Prostate gland (tissue), 2 donors: ENCODE measurements around the gene COL23A1. TPM values are rescaled to one million over a fixed set of nuclear protein-coding genes. Genes with fewer than 3 reads are reported as not detected.

ENCODE experiments used
- DNase-seq: peaks from one replicate; pipeline ENCODE4 v3.0.0-alpha.2; 2019; ENCODE audit warnings: low spot score
- H3K27ac ChIP-seq, 2 donors: fragments of 200-600 bp; sonication (generic); 2 replicates each; pipeline ENCODE4 v1.5.1; 2017 to 2019
- H3K27me3 ChIP-seq: fragments of 200-600 bp; sonication (generic); replicated peaks from 2 replicates; pipeline ENCODE4 v1.5.1; 2019; ENCODE audit not compliant: insufficient read depth
- H3K36me3 ChIP-seq, 2 donors: fragments of 200-600 bp; sonication (generic); 1 replicate in 1 of 2; 2 replicates in 1 of 2; pipeline versions ENCODE4 v1.5.1 to v1.8.1; 2017 to 2019
- H3K4me1 ChIP-seq: fragments of 200-600 bp; sonication (generic); replicated peaks from 2 replicates; pipeline ENCODE4 v1.5.1; 2019
- H3K4me3 ChIP-seq, 2 donors: fragments of 200-600 bp; sonication (generic); 2 replicates each; pipeline ENCODE4 v1.5.1; 2017 to 2019
- H3K9me3 ChIP-seq: fragments of 200-600 bp; sonication (generic); 2 replicates; pipeline ENCODE4 v1.5.1; 2017
- CTCF ChIP-seq, 4 experiments: fragments of 200-600 bp in 2 of 4; fragments of 450-650 bp in 2 of 4; sonication (generic) in 2 of 4; IDR thresholded peaks; 1 replicate in 3 of 4; 2 replicates in 1 of 4; pipeline ENCODE4 v1.5.1; 2016 to 2019; ENCODE audit warnings: antibody characterized with exemption in 4 of 4, mild to moderate bottlenecking in 2 of 4, moderate library complexity in 2 of 4
- POLR2A ChIP-seq: fragments of 450-650 bp; IDR thresholded peaks from one replicate; pipeline ENCODE4 v1.6.1; 2016; ENCODE audit warnings: antibody characterized with exemption, mild to moderate bottlenecking
- POLR2AphosphoS5 ChIP-seq: sonication (generic); formaldehyde crosslinking; IDR thresholded peaks from one replicate; pipeline ENCODE4 v1.6.1; 2017; ENCODE audit warnings: antibody characterized with exemption
- WGBS: methylation state at CpG from one replicate; pipeline ENCODE4 v1.1.5; 2018; 5-methylcytosine and 5-hydroxymethylcytosine counted together
- intact Hi-C: fragments of 100-400 bp; cut with DNase I; formaldehyde crosslinking; loops from one replicate; pipeline ENCODE4 v1.14.2; 2022
- total RNA-seq, 2 donors: library from RNA; depleted of rRNA; stranded (reverse); fragments of >200 nt; gene quantifications; one replicate each; pipeline ENCODE4 v1.1.0, GENCODE V29; 2016

The COL23A1 gene
- total RNA-seq, 2 donors from 2014 or later: 2.7 to 6.1 TPM

- intact Hi-C loops: no loop called here
- TF ChIP-seq POLR2AphosphoS5 (no peak), CTCF (IDR thresholded peaks at IDR 0.05) (peak in 3 of 4 experiments; percentile 37 to 54 (median 45))
Observed at GRCh38 chr5:178284093-178284675, 306.0 kb downstream of the COL23A1 start.

GRCh38 chr5:178283520-178283919, 306.7 kb downstream of the COL23A1 start:
- Histone ChIP-seq H3K4me3 (no peak overlapping the region), H3K27me3 (no peaks in the 10 kb centered on the region), H3K36me3 (no peaks in the 10 kb centered on the region), H3K27ac (no peak overlapping the region), H3K4me1 (no peaks in the 10 kb centered on the region), H3K9me3 (no peaks in the 10 kb centered on the region)
- no peak for DNase-seq
- intact Hi-C loops: no loop called here
- TF ChIP-seq POLR2A (no peak), POLR2AphosphoS5 (no peak), CTCF (IDR thresholded peaks at IDR 0.05) (no peak)
- 82% methylated on average over 3 of the region's 3 CpGs for WGBS

More at GRCh38 chr5:178284093-178284675, 306.0 kb downstream of the COL23A1 start:
- no peaks in the 10 kb centered on the region for H3K36me3 ChIP-seq
- DNase-seq: no peak
- H3K9me3 ChIP-seq: no peaks in the 10 kb centered on the region
- no peak overlapping the region for H3K4me3 ChIP-seq
- H3K4me1 ChIP-seq: no peaks in the 10 kb centered on the region
- H3K27ac ChIP-seq: no peak overlapping the region
- H3K27me3 ChIP-seq: no peaks in the 10 kb centered on the region
- WGBS: 57% methylated on average over 3 of the region's 3 CpGs

GRCh38 chr5:178282391-178282790, 307.8 kb downstream of the COL23A1 start:
- WGBS: 90% methylated on average over 4 of the region's 4 CpGs
- H3K4me1 ChIP-seq: no peaks in the 10 kb centered on the region
- TF ChIP-seq POLR2A (no peak), CTCF (IDR thresholded peaks at IDR 0.05) (no peak)
- no peaks in the 10 kb centered on the region for H3K9me3 ChIP-seq
- H3K27ac ChIP-seq: no peak overlapping the region
- intact Hi-C loops: no loop called here
- no peaks in the 10 kb centered on the region for H3K36me3 ChIP-seq
- no peak overlapping the region for H3K4me3 ChIP-seq
- no peak for DNase-seq
- H3K27me3 ChIP-seq: no peaks in the 10 kb centered on the region

GRCh38 chr5:178281331-178281730, 308.9 kb downstream of the COL23A1 start:
- no peak for DNase-seq
- intact Hi-C loops: loop anchor here (2.0 kb wide), 1 partner anchor 269 kb away; no protein-coding TSS in a partner anchor
- no peak overlapping the region for H3K4me3 ChIP-seq
- H3K4me1 ChIP-seq: no peaks in the 10 kb centered on the region
- no peaks in the 10 kb centered on the region for H3K9me3 ChIP-seq
- peaks cover 2% of the 10 kb centered on the region for H3K27me3 ChIP-seq
- H3K36me3 ChIP-seq: no peaks in the 10 kb centered on the region
- 93% methylated on average over 19 of the region's 19 CpGs for WGBS
- H3K27ac ChIP-seq: no peak overlapping the region
- no peak for TF ChIP-seq CTCF (IDR thresholded peaks at IDR 0.05)
- TF ChIP-seq POLR2AphosphoS5: no peak
- TF ChIP-seq POLR2A: no peak

GRCh38 chr5:178280631-178281030, 309.6 kb downstream of the COL23A1 start:
- Histone ChIP-seq H3K9me3 (no peaks in the 10 kb centered on the region), H3K27ac (no peak overlapping the region), H3K36me3 (no peaks in the 10 kb centered on the region), H3K4me1 (no peaks in the 10 kb centered on the region), H3K4me3 (no peak overlapping the region), H3K27me3 (peaks cover 2% of the 10 kb centered on the region)
- TF ChIP-seq POLR2AphosphoS5: no peak
- no peak for TF ChIP-seq POLR2A
- no peak for TF ChIP-seq CTCF (IDR thresholded peaks at IDR 0.05)
- no peak for DNase-seq
- intact Hi-C loops: loop anchor here (2.0 kb wide), 1 partner anchor 270 kb away; no protein-coding TSS in a partner anchor
- WGBS: 94% methylated on average over 9 of the region's 9 CpGs
